Body of pancreas (tissue), 4 donors: ENCODE results near the gene ATXN1.

Experiments
- POLR2A ChIP-seq, 3 donors: fragments of 450-650 bp; IDR thresholded peaks; one replicate each; pipeline ENCODE4 v1.6.1; 2016; ENCODE audit warnings: antibody characterized with exemption in 3 of 3, mild to moderate bottlenecking in 2 of 3
- TF ChIP-seq, protein P1 (sequence below), 7 experiments: fragments of 450-650 bp in 4 of 7; fragments of 200-600 bp in 3 of 7; sonication (generic) in 3 of 7; IDR thresholded peaks; one replicate each; pipeline ENCODE4 v1.5.1; 2016 to 2019; ENCODE audit warnings: antibody characterized with exemption in 7 of 7

DNA sequence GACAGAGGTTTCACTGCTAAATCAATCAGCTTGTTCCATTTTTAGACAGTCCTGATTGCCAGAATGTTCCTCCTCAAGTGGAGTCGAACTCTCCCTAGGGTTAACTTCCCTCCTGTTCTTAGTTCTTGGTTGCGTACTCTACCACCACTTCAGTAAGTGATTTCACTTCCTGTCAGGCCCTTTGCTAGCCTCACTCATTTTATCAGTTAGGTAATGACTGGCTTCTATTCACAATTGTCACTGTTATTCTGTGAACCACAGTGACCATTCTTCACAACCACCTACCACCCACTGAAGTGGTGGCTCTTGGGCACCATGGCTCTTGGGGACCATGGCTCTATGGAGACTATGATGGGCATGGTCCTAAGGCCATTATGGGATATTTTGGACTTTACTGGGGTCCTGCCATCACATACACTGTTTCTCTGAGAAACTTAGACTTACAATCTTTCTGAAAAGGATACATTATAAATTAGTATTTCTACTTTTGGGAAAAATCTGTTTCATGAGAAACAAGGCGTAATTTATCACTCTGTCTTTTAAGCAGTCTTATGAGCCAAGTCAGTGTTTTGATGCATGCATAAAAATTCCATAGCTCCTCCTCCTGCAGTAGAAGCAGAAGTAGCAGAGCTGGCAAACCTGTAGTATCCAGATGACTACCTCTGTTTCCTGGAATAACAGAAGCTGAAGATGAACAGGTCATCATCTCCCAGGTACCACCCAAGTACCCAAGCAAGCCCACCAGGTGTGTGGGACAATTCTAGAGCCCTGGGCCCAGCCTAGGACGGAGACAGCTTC is 66.3 kb downstream of the ATXN1 start:
- TF ChIP-seq, protein P1, sequence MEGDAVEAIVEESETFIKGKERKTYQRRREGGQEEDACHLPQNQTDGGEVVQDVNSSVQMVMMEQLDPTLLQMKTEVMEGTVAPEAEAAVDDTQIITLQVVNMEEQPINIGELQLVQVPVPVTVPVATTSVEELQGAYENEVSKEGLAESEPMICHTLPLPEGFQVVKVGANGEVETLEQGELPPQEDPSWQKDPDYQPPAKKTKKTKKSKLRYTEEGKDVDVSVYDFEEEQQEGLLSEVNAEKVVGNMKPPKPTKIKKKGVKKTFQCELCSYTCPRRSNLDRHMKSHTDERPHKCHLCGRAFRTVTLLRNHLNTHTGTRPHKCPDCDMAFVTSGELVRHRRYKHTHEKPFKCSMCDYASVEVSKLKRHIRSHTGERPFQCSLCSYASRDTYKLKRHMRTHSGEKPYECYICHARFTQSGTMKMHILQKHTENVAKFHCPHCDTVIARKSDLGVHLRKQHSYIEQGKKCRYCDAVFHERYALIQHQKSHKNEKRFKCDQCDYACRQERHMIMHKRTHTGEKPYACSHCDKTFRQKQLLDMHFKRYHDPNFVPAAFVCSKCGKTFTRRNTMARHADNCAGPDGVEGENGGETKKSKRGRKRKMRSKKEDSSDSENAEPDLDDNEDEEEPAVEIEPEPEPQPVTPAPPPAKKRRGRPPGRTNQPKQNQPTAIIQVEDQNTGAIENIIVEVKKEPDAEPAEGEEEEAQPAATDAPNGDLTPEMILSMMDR (IDR thresholded peaks at IDR 0.05), result no peak
- TF ChIP-seq POLR2A (IDR thresholded peaks at IDR 0.05), result no peak
